SK-N-SH (cell line): Measurements from ENCODE around the gene MTCL1. TPM values are rescaled to one million over a fixed set of nuclear protein-coding genes. Genes with fewer than 3 reads are reported as not detected.

ENCODE experiments used
- CTCF ChIA-PET: fragments of 300-600, 350-600 bp; formaldehyde crosslinking; extraction: SDS; loops from one replicate; lab custom pipeline; 2021; lab: Yijun Ruan, JAX
- POLR2A ChIA-PET: fragments of 350-600 bp; sonication (Branson Sonifier 250); formaldehyde crosslinking; extraction: SDS; loops from one replicate; lab custom pipeline; 2020; ENCODE audit warnings: antibody characterized with exemption, inconsistent platforms; lab: Yijun Ruan, JAX
- DNase-seq: peaks from one replicate; pipeline ENCODE4 v3.0.0; 2012
- H2AFZ ChIP-seq: fragments of 200-600 bp; sonication (generic); 2 replicates; pipeline ENCODE4 v1.8.1; 2016; ENCODE audit warnings: antibody characterized with exemption, mild to moderate bottlenecking, low read depth
- H3F3A ChIP-seq: fragments of 200-600 bp; sonication (generic); replicated peaks from 2 replicates; pipeline ENCODE3; 2016; ENCODE audit warnings: antibody characterized with exemption, mild to moderate bottlenecking; ENCODE audit not compliant: insufficient read depth
- H3K27ac ChIP-seq, 2 experiments: fragments of 200-500 bp in 1 of 2; fragments of 200-600 bp in 1 of 2; sonication (Bioruptor generic) in 1 of 2; sonication (generic), shearing (Covaris generic) in 1 of 2; 2 replicates each; pipeline versions ENCODE4 v1.5.1 to v1.6.1; 2014 to 2016; ENCODE audit warnings: low read depth in 2 of 2, inconsistent platforms in 1 of 2, low read length in 1 of 2, mild to moderate bottlenecking in 1 of 2, mixed read lengths in 1 of 2
- H3K27me3 ChIP-seq: fragments of 200-600 bp; sonication (generic), shearing (Covaris generic); 2 replicates; pipeline ENCODE4 v1.6.1; 2016; ENCODE audit warnings: mixed run types; ENCODE audit not compliant: insufficient read depth
- H3K36me3 ChIP-seq, 2 experiments: fragments of 200-500 bp in 1 of 2; fragments of 200-600 bp in 1 of 2; sonication (Bioruptor generic) in 1 of 2; sonication (generic) in 1 of 2; replicated peaks in 1 of 2; 2 replicates each; pipeline versions ENCODE3 to v1.5.1; 2014 to 2016; ENCODE audit warnings: low read length in 1 of 2, mild to moderate bottlenecking in 1 of 2; ENCODE audit not compliant: insufficient read depth in 2 of 2, control insufficient read depth in 1 of 2
- H3K4me1 ChIP-seq, 2 experiments: fragments of 200-500 bp in 1 of 2; fragments of 200-600 bp in 1 of 2; sonication (Bioruptor generic) in 1 of 2; sonication (generic), shearing (Covaris generic) in 1 of 2; 2 replicates each; pipeline versions ENCODE4 v1.5.1 to v1.6.1; 2014 to 2016; ENCODE audit warnings: low read depth in 1 of 2, low read length in 1 of 2, mixed run types in 1 of 2; ENCODE audit not compliant: insufficient read depth in 2 of 2, control insufficient read depth in 1 of 2
- H3K4me2 ChIP-seq: fragments of 200-600 bp; sonication (generic), shearing (Covaris generic); 2 replicates; pipeline ENCODE4 v1.6.1; 2017; ENCODE audit warnings: mixed run types
- H3K4me3 ChIP-seq, 2 experiments: fragments of 200-500 bp in 1 of 2; fragments of 200-600 bp in 1 of 2; sonication (Bioruptor generic) in 1 of 2; sonication (generic), shearing (Covaris generic) in 1 of 2; 2 replicates each; pipeline versions ENCODE4 v1.5.1 to v1.8.1; 2014 to 2016; ENCODE audit warnings: low read depth in 2 of 2, inconsistent platforms in 1 of 2, low read length in 1 of 2, mild to moderate bottlenecking in 1 of 2, mixed read lengths in 1 of 2, moderate library complexity in 1 of 2
- H3K79me2 ChIP-seq: fragments of 200-600 bp; sonication (generic); 2 replicates; pipeline ENCODE4 v1.8.1; 2017; ENCODE audit warnings: mild to moderate bottlenecking; ENCODE audit not compliant: insufficient read depth
- H3K9ac ChIP-seq: fragments of 200-600 bp; sonication (generic); 2 replicates; pipeline ENCODE4 v1.6.1; 2017; ENCODE audit warnings: mixed run types
- H3K9me2 ChIP-seq: fragments of 200-600 bp; sonication (generic); 2 replicates; pipeline ENCODE4 v1.6.1; 2017; ENCODE audit warnings: mixed run types
- H3K9me3 ChIP-seq: fragments of 200-600 bp; sonication (generic); 2 replicates; pipeline ENCODE4 v1.6.1; 2017; ENCODE audit warnings: mixed run types, mild to moderate bottlenecking, moderate library complexity
- H4K20me1 ChIP-seq: fragments of 200-600 bp; sonication (generic); 2 replicates; pipeline ENCODE4 v1.6.1; 2017; ENCODE audit warnings: mild to moderate bottlenecking, mixed run types; ENCODE audit not compliant: insufficient read depth
- CHD2 ChIP-seq: fragments of 150-350 bp; IDR thresholded peaks from 2 replicates; pipeline ENCODE4 v1.6.1; 2018; ENCODE audit warnings: low read length; ENCODE audit not compliant: partially characterized antibody
- FOSL2 ChIP-seq: IDR thresholded peaks from 2 replicates; pipeline ENCODE4 v1.4.0; 2012; ENCODE audit warnings: low read depth, mild to moderate bottlenecking, moderate library complexity, borderline replicate concordance
- FOXJ3 ChIP-seq: sonication (generic); formaldehyde crosslinking; IDR thresholded peaks from 2 replicates; pipeline ENCODE4 v1.5.1; 2020; ENCODE audit warnings: mild to moderate bottlenecking, missing genetic modification reagents
- FOXM1 ChIP-seq: IDR thresholded peaks from 2 replicates; pipeline ENCODE4 v1.4.0; 2012; ENCODE audit warnings: low read depth, mild to moderate bottlenecking
- JUND ChIP-seq: IDR thresholded peaks from 2 replicates; pipeline ENCODE4 v1.4.0; 2012
- MXI1 ChIP-seq: IDR thresholded peaks from 2 replicates; pipeline ENCODE4 v1.6.1; 2012; ENCODE audit warnings: mild to moderate bottlenecking, low read depth, low read length, improper control_type of control experiment
- NFIC ChIP-seq: IDR thresholded peaks from 2 replicates; pipeline ENCODE4 v1.4.0; 2012; ENCODE audit warnings: borderline replicate concordance
- NRF1 ChIP-seq: IDR thresholded peaks from 2 replicates; pipeline ENCODE4 v1.6.1; 2012; ENCODE audit warnings: low read depth, mild to moderate bottlenecking, low read length
- RAD21 ChIP-seq: IDR thresholded peaks from 2 replicates; pipeline ENCODE4 v1.6.1; 2012; ENCODE audit warnings: mild to moderate bottlenecking, low read length
- RFX5 ChIP-seq: IDR thresholded peaks from 2 replicates; pipeline ENCODE4 v1.6.1; 2012; ENCODE audit warnings: mild to moderate bottlenecking, improper control_type of control experiment, low read length
- SMC3 ChIP-seq: IDR thresholded peaks from 2 replicates; pipeline ENCODE4 v1.6.1; 2012; ENCODE audit warnings: low read depth, low read length, improper control_type of control experiment
- WGBS: methylation state at CpG from one replicate; pipeline ENCODE4 v1.1.6; 2017; ENCODE audit warnings: low lambda C conversion rate; 5-methylcytosine and 5-hydroxymethylcytosine counted together
- polyA plus RNA-seq, 3 experiments: library from polyadenylated mRNA; depleted of rRNA; stranded (reverse); fragments of >200 nt; gene quantifications; 2 replicates each; pipeline ENCODE4 v1.2.3, GENCODE V29; 2012
- TF ChIP-seq, protein P1 (sequence below): IDR thresholded peaks from 2 replicates; pipeline ENCODE4; 2012
- TF ChIP-seq, protein P2 (sequence below): IDR thresholded peaks from 2 replicates; pipeline ENCODE4 v1.4.0; 2012; ENCODE audit warnings: low read depth
- TF ChIP-seq, protein P3 (sequence below): fragments of 150-350 bp; IDR thresholded peaks from 2 replicates; pipeline ENCODE4 v1.6.1; 2017; ENCODE audit warnings: antibody characterized with exemption, low read length, low read depth, borderline replicate concordance
- TF ChIP-seq, protein P4 (sequence below): fragments of 150-350 bp; IDR thresholded peaks from 2 replicates; pipeline ENCODE4 v1.6.1; 2016; ENCODE audit warnings: mild to moderate bottlenecking, low read depth, low read length

Gene MTCL1
- polyA plus RNA-seq, 1 of the 3 experiments (the other 2 are of a cell fraction), result 33.5 TPM

DNA sequence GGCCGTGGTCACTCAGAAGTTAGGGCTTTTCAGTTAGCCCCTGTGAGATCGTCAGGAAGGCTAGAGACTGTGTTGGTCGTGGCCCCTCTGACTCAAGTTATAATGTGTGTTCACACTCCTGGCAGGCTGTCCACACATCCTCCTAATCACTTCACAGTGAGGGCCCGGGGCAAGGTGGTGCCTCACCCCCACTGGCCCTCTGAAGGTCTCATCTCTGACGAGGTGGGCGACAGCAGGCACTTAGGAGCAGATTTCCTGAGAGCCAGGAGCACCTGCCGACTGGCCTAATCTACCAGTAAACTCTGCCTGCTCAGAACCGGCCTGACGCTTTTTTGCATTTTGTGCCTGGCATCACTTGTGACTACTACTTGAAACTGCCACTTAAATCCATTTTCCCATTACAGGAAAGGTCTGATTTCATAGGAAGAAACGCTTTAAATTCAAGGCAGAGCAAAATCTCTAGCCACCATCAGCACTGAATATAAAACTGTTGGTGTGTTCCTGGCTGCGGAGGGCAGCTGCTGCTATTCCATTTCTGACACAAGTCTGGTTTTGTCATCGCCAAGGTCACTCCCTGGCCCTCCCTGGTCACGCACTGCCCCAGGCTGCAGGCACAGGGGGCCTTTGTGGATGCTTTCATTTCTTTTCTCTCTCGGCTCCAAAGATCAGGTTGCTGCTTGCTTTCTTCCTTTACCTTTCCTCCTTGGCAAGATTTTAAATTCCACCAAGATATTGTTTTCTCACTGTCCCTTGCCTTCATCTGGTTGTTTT, 48.1 kb upstream of the MTCL1 start:
- H3K9me2 ChIP-seq, result no peaks in the 10 kb centered on the region
- H3K4me2 ChIP-seq, result no peak overlapping the region
- no peak overlapping the region for H2AFZ ChIP-seq
- peak; percentile 11 for TF ChIP-seq CHD2
- TF ChIP-seq, protein P1, sequence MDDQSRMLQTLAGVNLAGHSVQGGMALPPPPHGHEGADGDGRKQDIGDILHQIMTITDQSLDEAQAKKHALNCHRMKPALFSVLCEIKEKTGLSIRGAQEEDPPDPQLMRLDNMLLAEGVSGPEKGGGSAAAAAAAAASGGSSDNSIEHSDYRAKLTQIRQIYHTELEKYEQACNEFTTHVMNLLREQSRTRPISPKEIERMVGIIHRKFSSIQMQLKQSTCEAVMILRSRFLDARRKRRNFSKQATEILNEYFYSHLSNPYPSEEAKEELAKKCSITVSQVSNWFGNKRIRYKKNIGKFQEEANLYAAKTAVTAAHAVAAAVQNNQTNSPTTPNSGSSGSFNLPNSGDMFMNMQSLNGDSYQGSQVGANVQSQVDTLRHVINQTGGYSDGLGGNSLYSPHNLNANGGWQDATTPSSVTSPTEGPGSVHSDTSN, result no peak
- peak overlapping the region in 1 of 2 experiments; percentile 70; a peak in 2 of 4 replicates for H3K27ac ChIP-seq
- DNase-seq, result peak; percentile 68
- H3K9ac ChIP-seq, result no peak overlapping the region
- peaks cover 8 to 23% of the 10 kb centered on the region in 2 experiments; a peak in 1 of 4 replicates for H3K4me1 ChIP-seq
- H3K79me2 ChIP-seq, result no peaks in the 10 kb centered on the region
- ChIA-PET CTCF (interaction anchor here (1.0 to 11.7 kb wide), 4 partner anchors 39 to 330 kb away, joined by 3 to 266 read pairs (median 4); no protein-coding TSS in a partner anchor), POLR2A (interaction anchor here (0.7 to 1.1 kb wide), 3 partner anchors 109 to 408 kb away, joined by 3 to 4 read pairs (median 3); no protein-coding TSS in a partner anchor)
- no peaks in the 10 kb centered on the region for H3K27me3 ChIP-seq
- H4K20me1 ChIP-seq, result no peaks in the 10 kb centered on the region
- no peaks in the 10 kb centered on the region for H3K9me3 ChIP-seq
- no peaks in the 10 kb centered on the region for H3K36me3 ChIP-seq
- no peak overlapping the region for H3K4me3 ChIP-seq
- WGBS, result 77% methylated on average over 11 of the region's 14 CpGs
- H3F3A ChIP-seq, result no peaks in the 10 kb centered on the region

DNA sequence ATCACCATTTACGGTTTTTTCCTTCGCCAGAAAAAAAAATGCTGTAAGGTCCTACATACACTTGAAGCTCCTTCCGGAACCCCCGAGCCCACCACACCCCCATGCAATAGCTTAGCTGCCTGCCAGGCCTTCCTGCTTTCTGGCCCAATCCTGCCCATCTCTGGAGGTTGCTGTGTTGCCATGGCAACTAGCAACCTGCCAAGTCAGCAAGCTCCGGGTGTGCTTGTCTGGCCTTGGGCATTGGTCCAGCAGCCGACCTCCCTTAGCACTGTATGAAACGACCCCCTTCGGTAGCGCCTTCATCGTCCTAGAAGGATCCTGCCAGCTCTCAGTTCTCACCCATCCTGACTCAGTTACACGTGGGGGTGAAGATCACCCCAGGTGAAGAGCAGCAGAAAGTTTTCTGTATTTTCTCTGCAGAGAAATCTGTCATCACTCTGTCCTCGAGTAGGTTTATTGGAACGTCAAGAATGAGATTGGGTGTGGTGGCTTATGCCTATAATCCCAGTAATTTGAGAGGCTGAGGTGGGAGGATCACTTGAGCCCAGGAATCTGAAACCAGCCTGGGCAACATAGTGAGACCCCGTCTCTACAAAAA, 47.4 kb upstream of the MTCL1 start:
- DNase-seq, result peak; percentile 85
- 70% methylated on average over 14 of the region's 14 CpGs for WGBS
- peak; percentile 94 for TF ChIP-seq RFX5
- no peak for TF ChIP-seq FOXJ3 (CRISPR knock-in tag)
- no peak for TF ChIP-seq NRF1
- no peak overlapping the region for H3K4me3 ChIP-seq
- ChIA-PET POLR2A (interaction anchor here (0.7 to 1.1 kb wide), 3 partner anchors 108 to 408 kb away, joined by 3 to 4 read pairs (median 3); no protein-coding TSS in a partner anchor), CTCF (interaction anchor here (1.0 to 11.7 kb wide), 3 partner anchors 39 to 329 kb away, joined by 3 to 266 read pairs (median 4); no protein-coding TSS in a partner anchor)
- H3K4me2 ChIP-seq, result no peak overlapping the region
- H3K36me3 ChIP-seq, result no peaks in the 10 kb centered on the region
- H3K79me2 ChIP-seq, result no peaks in the 10 kb centered on the region
- peaks cover 8 to 23% of the 10 kb centered on the region in 2 experiments; a peak in 1 of 4 replicates for H3K4me1 ChIP-seq
- H3K9me3 ChIP-seq, result no peaks in the 10 kb centered on the region
- peak overlapping the region in 1 of 2 experiments; percentile 70; a peak in 1 of 4 replicates for H3K27ac ChIP-seq
- H3K9me2 ChIP-seq, result no peaks in the 10 kb centered on the region
- H3F3A ChIP-seq, result no peaks in the 10 kb centered on the region
- H3K9ac ChIP-seq, result no peak overlapping the region
- H2AFZ ChIP-seq, result no peak overlapping the region
- no peaks in the 10 kb centered on the region for H4K20me1 ChIP-seq
- H3K27me3 ChIP-seq, result no peaks in the 10 kb centered on the region

DNA sequence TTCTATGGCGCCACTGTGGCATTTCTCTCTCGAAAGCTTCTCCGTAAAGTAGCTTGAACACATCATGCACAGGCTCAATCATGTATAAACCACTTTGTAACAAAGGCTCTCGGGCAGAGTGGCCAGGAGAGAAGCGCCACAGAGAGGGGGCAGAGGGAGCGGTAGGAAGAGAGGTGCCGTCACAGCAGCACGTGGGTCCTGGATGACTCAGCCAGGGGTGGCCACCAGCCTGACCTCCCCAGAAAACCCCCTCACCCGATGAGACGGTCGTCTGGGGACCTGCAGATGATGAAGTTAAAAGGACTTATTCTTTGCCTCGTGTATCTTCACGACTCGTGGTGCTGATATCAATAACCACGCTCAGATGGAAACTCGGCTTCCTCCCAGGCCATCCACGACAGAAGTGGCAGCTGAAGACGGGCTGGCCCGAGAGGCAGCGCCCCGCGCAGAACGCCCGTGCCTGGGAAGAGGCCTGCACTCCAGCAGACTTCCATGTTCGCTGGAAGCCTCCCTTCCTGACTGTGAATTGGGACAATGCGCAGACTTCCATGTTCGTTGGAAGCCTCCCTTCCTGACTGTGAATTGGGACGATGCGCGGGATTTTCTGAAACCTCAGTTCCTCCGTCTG, 46.4 kb upstream of the MTCL1 start:
- no peak overlapping the region for H3K4me3 ChIP-seq
- H3K9ac ChIP-seq, result no peak overlapping the region
- ChIA-PET CTCF (interaction anchor here (1.4 to 11.7 kb wide), 2 partner anchors 328 to 415 kb away, joined by 3 to 266 read pairs; no protein-coding TSS in a partner anchor), POLR2A (no interaction called here)
- no peak overlapping the region for H2AFZ ChIP-seq
- peaks cover 8 to 23% of the 10 kb centered on the region in 2 experiments; a peak in 1 of 4 replicates for H3K4me1 ChIP-seq
- no peak overlapping the region for H3K4me2 ChIP-seq
- no peaks in the 10 kb centered on the region for H3F3A ChIP-seq
- 96% methylated on average over 25 of the region's 31 CpGs for WGBS
- no peaks in the 10 kb centered on the region for H3K79me2 ChIP-seq
- no peak for DNase-seq
- H3K9me3 ChIP-seq, result no peaks in the 10 kb centered on the region
- H3K27ac ChIP-seq, result no peak overlapping the region
- H3K36me3 ChIP-seq, result no peaks in the 10 kb centered on the region
- H4K20me1 ChIP-seq, result no peaks in the 10 kb centered on the region
- no peaks in the 10 kb centered on the region for H3K27me3 ChIP-seq
- H3K9me2 ChIP-seq, result no peaks in the 10 kb centered on the region
- TF ChIP-seq MXI1 (no peak), RAD21 (no peak), NFIC (no peak), SMC3 (no peak), RFX5 (no peak), JUND (no peak), FOXM1 (no peak), FOSL2 (no peak)
- TF ChIP-seq, protein P2, sequence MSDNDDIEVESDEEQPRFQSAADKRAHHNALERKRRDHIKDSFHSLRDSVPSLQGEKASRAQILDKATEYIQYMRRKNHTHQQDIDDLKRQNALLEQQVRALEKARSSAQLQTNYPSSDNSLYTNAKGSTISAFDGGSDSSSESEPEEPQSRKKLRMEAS, result no peak
- TF ChIP-seq, protein P3, sequence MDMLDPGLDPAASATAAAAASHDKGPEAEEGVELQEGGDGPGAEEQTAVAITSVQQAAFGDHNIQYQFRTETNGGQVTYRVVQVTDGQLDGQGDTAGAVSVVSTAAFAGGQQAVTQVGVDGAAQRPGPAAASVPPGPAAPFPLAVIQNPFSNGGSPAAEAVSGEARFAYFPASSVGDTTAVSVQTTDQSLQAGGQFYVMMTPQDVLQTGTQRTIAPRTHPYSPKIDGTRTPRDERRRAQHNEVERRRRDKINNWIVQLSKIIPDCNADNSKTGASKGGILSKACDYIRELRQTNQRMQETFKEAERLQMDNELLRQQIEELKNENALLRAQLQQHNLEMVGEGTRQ, result no peak
- TF ChIP-seq, protein P4, sequence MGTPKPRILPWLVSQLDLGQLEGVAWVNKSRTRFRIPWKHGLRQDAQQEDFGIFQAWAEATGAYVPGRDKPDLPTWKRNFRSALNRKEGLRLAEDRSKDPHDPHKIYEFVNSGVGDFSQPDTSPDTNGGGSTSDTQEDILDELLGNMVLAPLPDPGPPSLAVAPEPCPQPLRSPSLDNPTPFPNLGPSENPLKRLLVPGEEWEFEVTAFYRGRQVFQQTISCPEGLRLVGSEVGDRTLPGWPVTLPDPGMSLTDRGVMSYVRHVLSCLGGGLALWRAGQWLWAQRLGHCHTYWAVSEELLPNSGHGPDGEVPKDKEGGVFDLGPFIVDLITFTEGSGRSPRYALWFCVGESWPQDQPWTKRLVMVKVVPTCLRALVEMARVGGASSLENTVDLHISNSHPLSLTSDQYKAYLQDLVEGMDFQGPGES, result no peak
